ENCODE data around the gene LATS2.

The LATS2 gene

DNA sequence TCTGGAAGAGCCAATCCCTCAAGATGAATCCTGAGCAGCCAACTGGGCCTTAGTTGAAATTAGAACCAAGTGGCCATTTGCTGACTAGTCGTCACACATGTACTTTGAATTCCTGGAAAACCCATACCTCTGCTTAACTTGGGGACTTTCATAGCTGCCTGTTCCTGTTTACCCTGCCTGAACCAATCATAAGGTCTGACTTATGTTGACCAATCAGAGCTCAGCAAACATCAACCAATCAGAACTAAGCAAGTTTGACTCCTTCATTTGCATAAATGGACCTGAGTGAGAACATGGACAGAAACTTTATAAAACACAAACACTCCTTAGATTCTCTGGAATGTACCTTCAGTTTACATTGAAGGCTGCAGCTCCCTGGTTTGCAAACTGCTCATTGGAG is 50.8 kb downstream of the LATS2 start:
- TF ChIP-seq GABPA (IDR thresholded peaks at IDR 0.05; ENCODE audit: low read depth) (no peak), SPI1 (IDR thresholded peaks at IDR 0.05; ENCODE audit: borderline replicate concordance, low read depth) (no peak), POLR2AphosphoS5 (IDR thresholded peaks at IDR 0.05; ENCODE audit: low read depth) (no peak)
- TF ChIP-seq, protein P1, sequence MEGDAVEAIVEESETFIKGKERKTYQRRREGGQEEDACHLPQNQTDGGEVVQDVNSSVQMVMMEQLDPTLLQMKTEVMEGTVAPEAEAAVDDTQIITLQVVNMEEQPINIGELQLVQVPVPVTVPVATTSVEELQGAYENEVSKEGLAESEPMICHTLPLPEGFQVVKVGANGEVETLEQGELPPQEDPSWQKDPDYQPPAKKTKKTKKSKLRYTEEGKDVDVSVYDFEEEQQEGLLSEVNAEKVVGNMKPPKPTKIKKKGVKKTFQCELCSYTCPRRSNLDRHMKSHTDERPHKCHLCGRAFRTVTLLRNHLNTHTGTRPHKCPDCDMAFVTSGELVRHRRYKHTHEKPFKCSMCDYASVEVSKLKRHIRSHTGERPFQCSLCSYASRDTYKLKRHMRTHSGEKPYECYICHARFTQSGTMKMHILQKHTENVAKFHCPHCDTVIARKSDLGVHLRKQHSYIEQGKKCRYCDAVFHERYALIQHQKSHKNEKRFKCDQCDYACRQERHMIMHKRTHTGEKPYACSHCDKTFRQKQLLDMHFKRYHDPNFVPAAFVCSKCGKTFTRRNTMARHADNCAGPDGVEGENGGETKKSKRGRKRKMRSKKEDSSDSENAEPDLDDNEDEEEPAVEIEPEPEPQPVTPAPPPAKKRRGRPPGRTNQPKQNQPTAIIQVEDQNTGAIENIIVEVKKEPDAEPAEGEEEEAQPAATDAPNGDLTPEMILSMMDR (IDR thresholded peaks at IDR 0.05; ENCODE audit: insufficient read depth, low read length): no peak
- TF ChIP-seq, protein P2, sequence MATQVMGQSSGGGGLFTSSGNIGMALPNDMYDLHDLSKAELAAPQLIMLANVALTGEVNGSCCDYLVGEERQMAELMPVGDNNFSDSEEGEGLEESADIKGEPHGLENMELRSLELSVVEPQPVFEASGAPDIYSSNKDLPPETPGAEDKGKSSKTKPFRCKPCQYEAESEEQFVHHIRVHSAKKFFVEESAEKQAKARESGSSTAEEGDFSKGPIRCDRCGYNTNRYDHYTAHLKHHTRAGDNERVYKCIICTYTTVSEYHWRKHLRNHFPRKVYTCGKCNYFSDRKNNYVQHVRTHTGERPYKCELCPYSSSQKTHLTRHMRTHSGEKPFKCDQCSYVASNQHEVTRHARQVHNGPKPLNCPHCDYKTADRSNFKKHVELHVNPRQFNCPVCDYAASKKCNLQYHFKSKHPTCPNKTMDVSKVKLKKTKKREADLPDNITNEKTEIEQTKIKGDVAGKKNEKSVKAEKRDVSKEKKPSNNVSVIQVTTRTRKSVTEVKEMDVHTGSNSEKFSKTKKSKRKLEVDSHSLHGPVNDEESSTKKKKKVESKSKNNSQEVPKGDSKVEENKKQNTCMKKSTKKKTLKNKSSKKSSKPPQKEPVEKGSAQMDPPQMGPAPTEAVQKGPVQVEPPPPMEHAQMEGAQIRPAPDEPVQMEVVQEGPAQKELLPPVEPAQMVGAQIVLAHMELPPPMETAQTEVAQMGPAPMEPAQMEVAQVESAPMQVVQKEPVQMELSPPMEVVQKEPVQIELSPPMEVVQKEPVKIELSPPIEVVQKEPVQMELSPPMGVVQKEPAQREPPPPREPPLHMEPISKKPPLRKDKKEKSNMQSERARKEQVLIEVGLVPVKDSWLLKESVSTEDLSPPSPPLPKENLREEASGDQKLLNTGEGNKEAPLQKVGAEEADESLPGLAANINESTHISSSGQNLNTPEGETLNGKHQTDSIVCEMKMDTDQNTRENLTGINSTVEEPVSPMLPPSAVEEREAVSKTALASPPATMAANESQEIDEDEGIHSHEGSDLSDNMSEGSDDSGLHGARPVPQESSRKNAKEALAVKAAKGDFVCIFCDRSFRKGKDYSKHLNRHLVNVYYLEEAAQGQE (IDR thresholded peaks at IDR 0.05; ENCODE audit: insufficient replicate concordance, low read depth): no peak
- DNase-seq (ENCODE audit: low read depth in 1 of 2, low spot score in 1 of 2): no peak
- no peak overlapping the region for H3K4me3 ChIP-seq (replicated peaks; ENCODE audit: insufficient read depth, low read length)
- H3K27me3 ChIP-seq (ENCODE audit: insufficient read depth, poor library complexity, severe bottlenecking): no peaks in the 10 kb centered on the region
- no peak overlapping the region for H3K27ac ChIP-seq (replicated peaks)

DNA sequence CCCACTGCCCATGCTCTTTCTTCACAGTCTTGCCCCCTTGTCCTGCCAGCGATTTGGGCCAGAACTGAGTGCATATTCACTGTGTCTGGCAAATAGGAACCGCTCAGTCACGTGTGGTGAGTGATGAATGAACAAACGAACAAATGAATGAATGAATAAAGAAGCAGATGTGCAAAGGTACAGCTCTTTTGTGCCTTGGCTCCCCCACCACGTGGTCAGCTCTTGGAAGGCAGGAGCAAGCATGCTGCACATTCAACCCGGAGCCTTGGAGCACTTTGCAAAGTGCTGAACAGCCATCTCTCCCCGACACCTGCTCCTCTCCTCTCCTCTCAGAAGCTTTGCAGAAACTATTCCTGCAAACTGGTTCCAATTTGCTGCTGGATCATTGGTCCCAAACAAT is 52.4 kb downstream of the LATS2 start:
- H3K27me3 ChIP-seq (ENCODE audit: insufficient read depth, poor library complexity, severe bottlenecking): no peaks in the 10 kb centered on the region
- DNase-seq (ENCODE audit: low read depth in 1 of 2, low spot score in 1 of 2): no peak
- H3K4me3 ChIP-seq (replicated peaks; ENCODE audit: insufficient read depth, low read length): no peak overlapping the region
- TF ChIP-seq POLR2AphosphoS5 (IDR thresholded peaks at IDR 0.05; ENCODE audit: low read depth) (no peak), SPI1 (IDR thresholded peaks at IDR 0.05; ENCODE audit: borderline replicate concordance, low read depth) (no peak), GABPA (IDR thresholded peaks at IDR 0.05; ENCODE audit: low read depth) (no peak)
- TF ChIP-seq, protein P2 (IDR thresholded peaks at IDR 0.05; ENCODE audit: insufficient replicate concordance, low read depth): no peak
- no peak overlapping the region for H3K27ac ChIP-seq (replicated peaks)

DNA sequence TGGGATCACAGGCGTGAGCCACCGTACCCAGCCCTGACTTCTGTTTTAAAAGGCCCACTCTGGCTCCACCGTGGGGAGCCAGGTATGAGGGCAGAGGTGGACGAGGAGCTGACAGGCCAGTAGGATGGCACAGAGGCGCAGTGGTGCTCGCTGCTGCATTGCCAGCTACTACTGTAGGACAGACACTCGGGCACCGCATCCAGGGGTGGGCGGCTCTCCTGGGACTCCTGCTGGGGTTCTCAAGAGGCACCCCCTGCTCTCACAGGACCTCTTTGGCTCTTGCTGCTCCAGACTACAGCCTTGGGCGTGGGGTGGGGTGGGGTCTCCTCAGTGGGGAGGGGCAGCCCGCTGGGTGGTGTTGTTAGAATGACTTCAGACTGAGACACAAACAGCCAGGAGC is 53.4 kb downstream of the LATS2 start:
- TF ChIP-seq, protein P2 (IDR thresholded peaks at IDR 0.05; ENCODE audit: insufficient replicate concordance, low read depth): no peak
- TF ChIP-seq SPI1 (IDR thresholded peaks at IDR 0.05; ENCODE audit: borderline replicate concordance, low read depth) (no peak), POLR2AphosphoS5 (IDR thresholded peaks at IDR 0.05; ENCODE audit: low read depth) (no peak)
- DNase-seq (ENCODE audit: low read depth in 1 of 2, low spot score in 1 of 2): no peak

DNA sequence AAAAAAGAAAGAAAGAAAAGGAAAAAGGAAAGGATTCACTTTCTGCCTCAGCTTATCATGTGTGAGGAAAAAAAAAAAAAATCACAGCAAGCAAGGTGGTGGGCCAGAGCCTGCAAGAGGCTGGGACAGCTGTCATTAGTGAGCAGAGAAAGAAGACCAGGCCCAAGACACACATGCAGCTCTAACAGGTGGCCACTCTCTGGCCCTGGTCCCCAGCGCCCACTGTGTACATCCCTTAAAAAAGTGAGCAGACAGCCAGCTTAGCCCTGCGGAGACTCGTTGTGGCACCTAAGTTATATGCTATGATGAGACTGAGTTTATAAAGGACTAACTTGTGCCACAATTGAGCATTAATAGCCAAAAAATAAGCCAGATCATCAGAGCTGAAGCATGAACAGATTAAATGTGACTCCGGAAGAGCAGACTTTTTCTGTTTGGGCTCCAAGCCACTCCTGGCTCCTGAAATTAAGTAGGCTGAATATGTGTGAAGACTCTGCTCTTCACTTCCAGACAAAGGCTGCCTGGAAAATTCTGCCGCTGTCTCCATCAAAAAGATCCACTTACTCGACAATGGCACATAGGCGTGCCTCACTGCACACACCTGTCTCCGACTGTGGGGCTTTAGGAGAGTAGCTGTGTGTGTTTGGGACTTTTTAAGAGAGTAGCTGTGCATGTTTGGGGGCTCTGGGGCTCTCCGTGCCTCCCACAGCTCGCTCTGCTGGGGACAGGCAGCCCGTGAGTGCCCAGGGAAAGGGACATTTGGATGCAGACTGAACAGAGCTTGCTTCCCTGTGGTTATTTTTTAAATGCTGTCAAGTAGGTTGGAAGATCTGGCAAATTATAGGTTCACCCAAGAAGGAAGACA is 55.0 kb downstream of the LATS2 start:
- no peak for DNase-seq (ENCODE audit: low read depth in 1 of 2, low spot score in 1 of 2)
- TF ChIP-seq, protein P2 (IDR thresholded peaks at IDR 0.05; ENCODE audit: insufficient replicate concordance, low read depth): no peak
- TF ChIP-seq, protein P1 (IDR thresholded peaks at IDR 0.05; ENCODE audit: insufficient read depth, low read length): no peak
- TF ChIP-seq GABPA (IDR thresholded peaks at IDR 0.05; ENCODE audit: low read depth): no peak
- no peak for TF ChIP-seq POLR2AphosphoS5 (IDR thresholded peaks at IDR 0.05; ENCODE audit: low read depth)
- TF ChIP-seq SPI1 (IDR thresholded peaks at IDR 0.05; ENCODE audit: borderline replicate concordance, low read depth): no peak
- Histone ChIP-seq H3K4me3 (replicated peaks; ENCODE audit: insufficient read depth, low read length) (no peak overlapping the region), H3K27me3 (ENCODE audit: insufficient read depth, poor library complexity, severe bottlenecking) (no peaks in the 10 kb centered on the region), H3K27ac (replicated peaks) (no peak overlapping the region)

More for the DNA sequence above, 53.4 kb downstream of the LATS2 start:
- H3K4me3 ChIP-seq (replicated peaks; ENCODE audit: insufficient read depth, low read length): no peak overlapping the region
- H3K27ac ChIP-seq (replicated peaks): no peak overlapping the region
- no peaks in the 10 kb centered on the region for H3K27me3 ChIP-seq (ENCODE audit: insufficient read depth, poor library complexity, severe bottlenecking)
